ENCODE results near the gene ZSCAN26. TPM values are rescaled to one million over a fixed set of nuclear protein-coding genes. Genes with fewer than 3 reads are reported as not detected.

The ZSCAN26 gene
- total and polyA plus RNA-seq, 2 of the 8 experiments (the other 6 are each of a cell fraction or from before 2014, with no cell fraction given), result 7.0 to 8.5 TPM

GRCh38 chr6:28226460-28226859 lies 40.5 kb upstream of the ZSCAN26 start:
- H2AFZ ChIP-seq (ENCODE audit: low read length), result no peak overlapping the region
- H3K4ac ChIP-seq (replicated peaks; ENCODE audit: insufficient read length, low read depth, low read length), result no peak overlapping the region
- CTCF ChIA-PET (ENCODE audit: partially characterized antibody), result interaction anchor here (1.4 kb wide), 1 partner anchor 129 kb away, joined by 4 read pairs; no protein-coding TSS in a partner anchor
- H3K14ac ChIP-seq (ENCODE audit: insufficient read length), result no peak overlapping the region
- peaks cover 0 to 20% of the 10 kb centered on the region in 2 experiments; a peak in 2 of 4 replicates for H3K79me2 ChIP-seq (ENCODE audit: control insufficient read depth in 1 of 2, insufficient read depth in 2 of 2, low read length in 2 of 2)
- no peaks in the 10 kb centered on the region for H3K79me1 ChIP-seq (ENCODE audit: low read depth, low read length)
- H3K23me2 ChIP-seq (ENCODE audit: low read depth, low read length), result peaks cover 4% of the 10 kb centered on the region; the same call in 1 of the 2 replicates
- H3K4me3 ChIP-seq (ENCODE audit: extremely low read depth in 1 of 4, insufficient read depth in 2 of 4, low read depth in 3 of 4, low read length in 4 of 4), result peak overlapping the region in 1 of 4 experiments; percentile 99; a peak in 5 of 8 replicates
- no peaks in the 10 kb centered on the region for H3K9me3 ChIP-seq (ENCODE audit: insufficient read depth in 2 of 2, low read depth in 1 of 2, low read length in 1 of 2)
- DNase-seq (ENCODE audit: low read depth in 1 of 2, low spot score in 2 of 2) (no peak), FAIRE-seq (no peak)
- H3K9ac ChIP-seq (replicated peaks in 1 of 4; ENCODE audit: extremely low read depth in 1 of 4, low read depth in 3 of 4, low read length in 3 of 4), result no peak overlapping the region
- no peak overlapping the region for H3K56ac ChIP-seq (replicated peaks; ENCODE audit: insufficient read length, low read depth, low read length)
- H2BK5ac ChIP-seq (ENCODE audit: low read depth, low read length), result no peak overlapping the region
- no peak overlapping the region for H4K8ac ChIP-seq (ENCODE audit: extremely low read depth, insufficient read depth, low read length)
- H2AK5ac ChIP-seq (ENCODE audit: low read depth, low read length), result no peak overlapping the region
- no peak overlapping the region for H4K5ac ChIP-seq (ENCODE audit: insufficient read length, low read depth, low read length)
- H3K27ac ChIP-seq (ENCODE audit: low read depth, low read length), result no peak overlapping the region
- H4K20me1 ChIP-seq (replicated peaks in 1 of 2; ENCODE audit: control insufficient read depth in 1 of 2, insufficient read depth in 2 of 2, low read length in 2 of 2), result peaks cover 0 to 3% of the 10 kb centered on the region in 2 experiments
- H3K23ac ChIP-seq (ENCODE audit: insufficient read length), result no peak overlapping the region
- H3K4me2 ChIP-seq (ENCODE audit: insufficient read depth in 1 of 2, low read depth in 2 of 2, low read length in 2 of 2), result peak overlapping the region; percentile 84 to 86; a peak in 2 of 4 replicates
- no peak overlapping the region for H2BK12ac ChIP-seq (ENCODE audit: low read depth, low read length)
- no peak overlapping the region for H2BK15ac ChIP-seq (ENCODE audit: low read length)
- no peak overlapping the region for H4K91ac ChIP-seq (replicated peaks; ENCODE audit: insufficient read length, low read length)
- H3K4me1 ChIP-seq (replicated peaks in 1 of 4; ENCODE audit: control insufficient read depth in 3 of 4, insufficient read depth in 4 of 4, low read length in 3 of 4), result no peaks in the 10 kb centered on the region
- no peak overlapping the region for H2BK120ac ChIP-seq (replicated peaks; ENCODE audit: low read depth, low read length)
- WGBS, 2 experiments (ENCODE audit: extremely low coverage in 1 of 2, insufficient coverage in 1 of 2, insufficient read length in 1 of 2, insufficient replicate concordance in 2 of 2, low coverage in 1 of 2, low lambda C conversion rate in 2 of 2, missing lambda C conversion rate in 1 of 2), result 93% methylated on average over 2 of the region's 2 CpGs; no CpG with 5 or more reads in 1 of the 2 experiments
- peaks cover 14 to 38% (median 29%) of the 10 kb centered on the region in 4 experiments for H3K36me3 ChIP-seq (ENCODE audit: control insufficient read depth in 2 of 4, insufficient read depth in 4 of 4, low read length in 3 of 4)
- no peak overlapping the region for H2BK20ac ChIP-seq (ENCODE audit: low read length)
- POLR2A ChIA-PET (ENCODE audit: partially characterized antibody), result interaction anchor here (2.4 kb wide), 1 partner anchor 85 kb away, joined by 9 read pairs; the partner anchor contains the start of gene ZKSCAN8
- H3K27me3 ChIP-seq (replicated peaks in 1 of 4; ENCODE audit: control insufficient read depth in 3 of 4, extremely low read depth in 1 of 4, insufficient read depth in 3 of 4, low read length in 3 of 4), result peaks cover 5 to 26% (median 12%) of the 10 kb centered on the region in 4 experiments; a peak in 6 of 7 replicates
- H3K18ac ChIP-seq (ENCODE audit: extremely low read depth, low read length), result no peak overlapping the region
- TF ChIP-seq, protein P1, sequence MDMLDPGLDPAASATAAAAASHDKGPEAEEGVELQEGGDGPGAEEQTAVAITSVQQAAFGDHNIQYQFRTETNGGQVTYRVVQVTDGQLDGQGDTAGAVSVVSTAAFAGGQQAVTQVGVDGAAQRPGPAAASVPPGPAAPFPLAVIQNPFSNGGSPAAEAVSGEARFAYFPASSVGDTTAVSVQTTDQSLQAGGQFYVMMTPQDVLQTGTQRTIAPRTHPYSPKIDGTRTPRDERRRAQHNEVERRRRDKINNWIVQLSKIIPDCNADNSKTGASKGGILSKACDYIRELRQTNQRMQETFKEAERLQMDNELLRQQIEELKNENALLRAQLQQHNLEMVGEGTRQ (IDR thresholded peaks at IDR 0.05; ENCODE audit: low read length), result no peak
- TF ChIP-seq CBX5 (IDR thresholded peaks at IDR 0.05; ENCODE audit: low read depth, low read length) (no peak), HDAC6 (IDR thresholded peaks at IDR 0.05; ENCODE audit: low read depth, low read length) (no peak), EGR1 (IDR thresholded peaks at IDR 0.05; ENCODE audit: borderline replicate concordance, low read depth, low read length) (no peak), BRCA1 (IDR thresholded peaks at IDR 0.05; ENCODE audit: low read depth, low read length) (no peak), RFX5 (IDR thresholded peaks at IDR 0.05; ENCODE audit: borderline replicate concordance, low read depth, low read length) (no peak), SP2 (IDR thresholded peaks at IDR 0.05; ENCODE audit: low read length) (no peak), CBX8 (IDR thresholded peaks at IDR 0.05; ENCODE audit: borderline replicate concordance, low read depth, low read length) (no peak), TCF12 (IDR thresholded peaks at IDR 0.05; ENCODE audit: low read depth, low read length) (no peak), E2F6 (IDR thresholded peaks at IDR 0.05) (no peak), POLR2AphosphoS5 (IDR thresholded peaks at IDR 0.05; ENCODE audit: low read depth, low read length) (no peak)
- TF ChIP-seq, protein P2, sequence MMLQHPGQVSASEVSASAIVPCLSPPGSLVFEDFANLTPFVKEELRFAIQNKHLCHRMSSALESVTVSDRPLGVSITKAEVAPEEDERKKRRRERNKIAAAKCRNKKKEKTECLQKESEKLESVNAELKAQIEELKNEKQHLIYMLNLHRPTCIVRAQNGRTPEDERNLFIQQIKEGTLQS (IDR thresholded peaks at IDR 0.05; ENCODE audit: insufficient read depth, low read depth, low read length), result no peak
